Suprapubic skin (tissue), 4 donors: ENCODE data around the gene GRAMD1A.

ENCODE experiments used
- CTCF ChIP-seq, 2 donors: fragments of 200-600 bp in 1 of 2; fragments of 450-650 bp in 1 of 2; sonication (generic) in 1 of 2; IDR thresholded peaks; one replicate each; pipeline ENCODE4 v1.5.1; 2016 to 2019; ENCODE audit warnings: antibody characterized with exemption in 2 of 2, mild to moderate bottlenecking in 1 of 2, moderate library complexity in 1 of 2
- EP300 ChIP-seq: sonication (generic); formaldehyde crosslinking; IDR thresholded peaks from one replicate; pipeline ENCODE4 v1.6.1; 2017; ENCODE audit warnings: antibody characterized with exemption
- POLR2A ChIP-seq, 2 donors: fragments of 450-650 bp; IDR thresholded peaks; one replicate each; pipeline ENCODE4 v1.6.1; 2017; ENCODE audit warnings: antibody characterized with exemption in 2 of 2, mild to moderate bottlenecking in 2 of 2, moderate library complexity in 2 of 2
- POLR2AphosphoS5 ChIP-seq, 3 donors: sonication (generic); formaldehyde crosslinking; IDR thresholded peaks; one replicate each; pipeline ENCODE4 v1.6.1; 2017; ENCODE audit warnings: antibody characterized with exemption in 3 of 3

GRCh38 chr19:35033067-35034004, 33.2 kb downstream of the GRAMD1A start:
- TF ChIP-seq CTCF (IDR thresholded peaks at IDR 0.05) (no peak), POLR2AphosphoS5 (IDR thresholded peaks at IDR 0.05) (no peak), POLR2A (IDR thresholded peaks at IDR 0.05) (no peak), EP300 (no peak)
